AG09319 (cell line): ENCODE results near the gene CLEC10A.
"Not testable (repeated sequence)": the region's sequence is repeated elsewhere in the genome, so short reads cannot be mapped to it uniquely, and the experiment has no call there.

Experiments used
- DNase-seq: peaks from one replicate; pipeline ENCODE4 v3.0.0-alpha.2; 2010; ENCODE audit warnings: low read depth; ENCODE audit errors: extremely low read depth
- CTCF ChIP-seq: IDR thresholded peaks from 2 replicates; pipeline ENCODE4 v1.5.1; 2011; ENCODE audit warnings: low read depth, mild to moderate bottlenecking, inconsistent platforms, low read length, moderate library complexity

The CLEC10A gene

GRCh38 chr17:7107012-7107754 is 27.1 kb upstream of the CLEC10A start:
- no peak for DNase-seq
- no peak for TF ChIP-seq CTCF

- no peak for TF ChIP-seq CTCF
Observed at GRCh38 chr17:7102421-7102820, 22.4 kb upstream of the CLEC10A start.

GRCh38 chr17:7101531-7101930 is 21.5 kb upstream of the CLEC10A start:
- DNase-seq, result no peak
- TF ChIP-seq CTCF, result no peak

More at GRCh38 chr17:7102421-7102820, 22.4 kb upstream of the CLEC10A start:
- no peak for DNase-seq

- not testable (repeated sequence) for DNase-seq
Observed at GRCh38 chr17:7100641-7101379, 20.8 kb upstream of the CLEC10A start.

- no peak for TF ChIP-seq CTCF
- no peak for DNase-seq
Observed at GRCh38 chr17:7098802-7099459, 18.9 kb upstream of the CLEC10A start.

- no peak for TF ChIP-seq CTCF
- DNase-seq, result no peak
Observed at GRCh38 chr17:7097940-7098339, 17.9 kb upstream of the CLEC10A start.

- DNase-seq, result no peak
- TF ChIP-seq CTCF, result no peak
Observed at GRCh38 chr17:7095625-7096024, 15.6 kb upstream of the CLEC10A start.
